Measurements from ENCODE around the gene CCDC74A.

DNA sequence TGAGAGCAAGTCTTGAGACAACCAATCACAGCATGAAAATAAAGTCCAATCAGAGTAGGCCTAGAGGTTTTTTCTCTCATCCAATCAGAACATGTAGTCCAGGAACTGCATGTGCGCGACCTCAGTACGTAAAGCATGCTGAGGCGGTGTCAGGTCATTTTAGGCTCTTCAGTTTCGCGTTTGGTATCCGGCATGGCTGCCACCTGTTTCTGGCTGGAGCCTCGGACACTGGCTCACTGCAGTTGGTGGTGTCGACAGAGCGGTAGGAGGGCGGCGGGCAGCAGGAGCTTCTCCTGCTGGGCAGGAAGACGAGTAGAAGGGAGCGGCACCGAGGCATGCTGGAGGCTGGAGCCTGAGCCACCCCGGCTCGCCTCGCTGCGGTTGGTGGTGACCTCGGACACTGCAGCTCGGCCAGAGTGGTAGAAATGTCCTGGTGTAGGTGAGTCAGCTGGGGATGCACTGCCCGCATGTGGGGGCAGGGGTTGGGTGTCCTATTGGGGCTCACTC, 15.8 kb downstream of the CCDC74A start:
- no peak for TF ChIP-seq CTCF (IDR thresholded peaks at IDR 0.05)
- TF ChIP-seq POLR2A (IDR thresholded peaks at IDR 0.05) = no peak

Measured in body of pancreas (tissue), 4 donors.